ENCODE results near the gene FAM219A. TPM values are rescaled to one million over a fixed set of nuclear protein-coding genes. Genes with fewer than 3 reads are reported as not detected.

FAM219A gene
- total RNA-seq, 1 donor from 2014 or later = 17.5 TPM

GRCh38 chr9:34417734-34418133 is 40.6 kb downstream of the FAM219A start:
- Mint-ChIP-seq H3K27ac (no peak overlapping the region), H3K36me3 (ENCODE audit: insufficient read depth) (no peaks in the 10 kb centered on the region), H3K4me1 (ENCODE audit: low read depth) (no peaks in the 10 kb centered on the region), H3K4me3 (ENCODE audit: low read depth) (no peak overlapping the region), H3K9me3 (ENCODE audit: low read depth) (no peaks in the 10 kb centered on the region), H3K27me3 (no peaks in the 10 kb centered on the region)
- DNase-seq (ENCODE audit: low spot score, unreplicated experiment) = no peak
- TF ChIP-seq CTCF (IDR thresholded peaks at IDR 0.05; ENCODE audit: unreplicated experiment) = no peak

GRCh38 chr9:34413231-34413852 is 45.0 kb downstream of the FAM219A start:
- Mint-ChIP-seq H3K9me3 (ENCODE audit: low read depth) (no peaks in the 10 kb centered on the region), H3K36me3 (ENCODE audit: insufficient read depth) (no peaks in the 10 kb centered on the region), H3K27ac (no peak overlapping the region), H3K27me3 (peaks cover 2% of the 10 kb centered on the region), H3K4me1 (ENCODE audit: low read depth) (no peaks in the 10 kb centered on the region), H3K4me3 (ENCODE audit: low read depth) (no peak overlapping the region)
- no peak for TF ChIP-seq CTCF (IDR thresholded peaks at IDR 0.05; ENCODE audit: unreplicated experiment)
- peak; percentile 64 for DNase-seq (ENCODE audit: low spot score, unreplicated experiment)

GRCh38 chr9:34412336-34412735 is 46.0 kb downstream of the FAM219A start:
- no peak for DNase-seq (ENCODE audit: low spot score, unreplicated experiment)
- no peak for TF ChIP-seq CTCF (IDR thresholded peaks at IDR 0.05; ENCODE audit: unreplicated experiment)
- no peaks in the 10 kb centered on the region for H3K4me1 Mint-ChIP-seq (ENCODE audit: low read depth)
- no peaks in the 10 kb centered on the region for H3K36me3 Mint-ChIP-seq (ENCODE audit: insufficient read depth)
- no peaks in the 10 kb centered on the region for H3K9me3 Mint-ChIP-seq (ENCODE audit: low read depth)
- no peak overlapping the region for H3K27ac Mint-ChIP-seq
- H3K4me3 Mint-ChIP-seq (ENCODE audit: low read depth) = no peak overlapping the region
- peaks cover 2% of the 10 kb centered on the region for H3K27me3 Mint-ChIP-seq

- peaks cover 2% of the 10 kb centered on the region for H3K27me3 Mint-ChIP-seq
- no peaks in the 10 kb centered on the region for H3K36me3 Mint-ChIP-seq (ENCODE audit: insufficient read depth)
- H3K4me3 Mint-ChIP-seq (ENCODE audit: low read depth) = no peak overlapping the region
- DNase-seq (ENCODE audit: low spot score, unreplicated experiment) = no peak
- no peak overlapping the region for H3K27ac Mint-ChIP-seq
- no peaks in the 10 kb centered on the region for H3K4me1 Mint-ChIP-seq (ENCODE audit: low read depth)
- no peaks in the 10 kb centered on the region for H3K9me3 Mint-ChIP-seq (ENCODE audit: low read depth)
- TF ChIP-seq CTCF (IDR thresholded peaks at IDR 0.05; ENCODE audit: unreplicated experiment) = no peak
Observed at GRCh38 chr9:34409154-34409553, 49.2 kb downstream of the FAM219A start.

GRCh38 chr9:34408173-34408572 is 50.2 kb downstream of the FAM219A start:
- H3K4me3 Mint-ChIP-seq (ENCODE audit: low read depth) = no peak overlapping the region
- DNase-seq (ENCODE audit: low spot score, unreplicated experiment) = no peak
- H3K4me1 Mint-ChIP-seq (ENCODE audit: low read depth) = no peaks in the 10 kb centered on the region
- H3K27me3 Mint-ChIP-seq = peaks cover 2% of the 10 kb centered on the region
- H3K9me3 Mint-ChIP-seq (ENCODE audit: low read depth) = no peaks in the 10 kb centered on the region
- H3K36me3 Mint-ChIP-seq (ENCODE audit: insufficient read depth) = no peaks in the 10 kb centered on the region
- no peak overlapping the region for H3K27ac Mint-ChIP-seq
- TF ChIP-seq CTCF (IDR thresholded peaks at IDR 0.05; ENCODE audit: unreplicated experiment) = no peak

All from progenitor cell of endocrine pancreas (in vitro differentiated cells).